CD4-positive, alpha-beta T cell treated with Interleukin-17A for 1 hour (primary cell): Measurements from ENCODE around the gene TP53AIP1.

Source experiments
- DNase-seq: peaks from one replicate; pipeline ENCODE4 v3.0.0-alpha.2; 2020

The TP53AIP1 gene

GRCh38 chr11:128888034-128888985 is 54.4 kb downstream of the TP53AIP1 start:
- no peak for DNase-seq

- no peak for DNase-seq
Observed at GRCh38 chr11:128886406-128887124, 56.1 kb downstream of the TP53AIP1 start.
